ENCODE results near the gene UNK. TPM values are rescaled to one million over a fixed set of nuclear protein-coding genes. Genes with fewer than 3 reads are reported as not detected.

Gene UNK
- total and polyA plus RNA-seq, 2 of the 13 experiments (the other 11 are each of a cell fraction or from before 2014, with no cell fraction given), result 31.6 to 33.0 TPM

GRCh38 chr17:75845058-75845711, 60.6 kb downstream of the UNK start (continued):
- TF ChIP-seq, protein P1, sequence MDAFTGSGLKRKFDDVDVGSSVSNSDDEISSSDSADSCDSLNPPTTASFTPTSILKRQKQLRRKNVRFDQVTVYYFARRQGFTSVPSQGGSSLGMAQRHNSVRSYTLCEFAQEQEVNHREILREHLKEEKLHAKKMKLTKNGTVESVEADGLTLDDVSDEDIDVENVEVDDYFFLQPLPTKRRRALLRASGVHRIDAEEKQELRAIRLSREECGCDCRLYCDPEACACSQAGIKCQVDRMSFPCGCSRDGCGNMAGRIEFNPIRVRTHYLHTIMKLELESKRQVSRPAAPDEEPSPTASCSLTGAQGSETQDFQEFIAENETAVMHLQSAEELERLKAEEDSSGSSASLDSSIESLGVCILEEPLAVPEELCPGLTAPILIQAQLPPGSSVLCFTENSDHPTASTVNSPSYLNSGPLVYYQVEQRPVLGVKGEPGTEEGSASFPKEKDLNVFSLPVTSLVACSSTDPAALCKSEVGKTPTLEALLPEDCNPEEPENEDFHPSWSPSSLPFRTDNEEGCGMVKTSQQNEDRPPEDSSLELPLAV (CRISPR knock-in tag; conservative IDR thresholded peaks at IDR 0.05; ENCODE audit: low read depth), result no peak
- TF ChIP-seq ZBTB44 (CRISPR knock-in tag; IDR thresholded peaks at IDR 0.05) (no peak; the same call in 1 of the 2 replicates), HNRNPLL (IDR thresholded peaks at IDR 0.05; ENCODE audit: low read depth, low read length, poor library complexity, severe bottlenecking) (no peak), NFKB2 (CRISPR knock-in tag; IDR thresholded peaks at IDR 0.05; ENCODE audit: borderline replicate concordance) (peak; percentile 57; the same call in 1 of the 2 replicates), KMT2B (CRISPR knock-in tag; IDR thresholded peaks at IDR 0.05) (0 out of 2 replicates have a peak, but pooled peaks have one; percentile 29), HBP1 (CRISPR knock-in tag; IDR thresholded peaks at IDR 0.05; ENCODE audit: low read depth) (peak; percentile 70), ZNF883 (CRISPR knock-in tag; IDR thresholded peaks at IDR 0.05; ENCODE audit: not compliant biosample characterization) (no peak), SALL2 (CRISPR knock-in tag; IDR thresholded peaks at IDR 0.05) (peak; percentile 80; the same call in 1 of the 2 replicates), RCOR2 (CRISPR knock-in tag; IDR thresholded peaks at IDR 0.05) (no peak; the same call in 1 of the 2 replicates), NCOR1 (IDR thresholded peaks at IDR 0.05; ENCODE audit: borderline replicate concordance, low read length) (no peak), ZNF781 (CRISPR knock-in tag; IDR thresholded peaks at IDR 0.05; ENCODE audit: borderline replicate concordance, not compliant biosample characterization) (peak; percentile 92), HMG20B (CRISPR knock-in tag; conservative IDR thresholded peaks at IDR 0.05) (peak; percentile 70), ZNF24 (IDR thresholded peaks at IDR 0.05) (no peak), HNRNPUL1 (IDR thresholded peaks at IDR 0.05; ENCODE audit: low read depth, low read length) (no peak), SYNCRIP (IDR thresholded peaks at IDR 0.05; ENCODE audit: insufficient read depth, low read depth, low read length) (no peak), SKI (IDR thresholded peaks at IDR 0.05; ENCODE audit: partially characterized antibody) (peak; percentile 44), TBL1XR1 (IDR thresholded peaks at IDR 0.05; ENCODE audit: borderline replicate concordance, low read length, partially characterized antibody) (no peak), FOXJ3 (CRISPR knock-in tag; IDR thresholded peaks at IDR 0.05; ENCODE audit: borderline replicate concordance) (no peak), ZSCAN31 (CRISPR knock-in tag; IDR thresholded peaks at IDR 0.05; ENCODE audit: low read depth) (no peak), ARNT2 (CRISPR knock-in tag; IDR thresholded peaks at IDR 0.05; ENCODE audit: low read depth) (no peak), HNRNPH1 (optimal IDR thresholded peaks at IDR 0.05; ENCODE audit: low read depth, low read length) (peak; percentile 26)
- TF ChIP-seq, protein P2, sequence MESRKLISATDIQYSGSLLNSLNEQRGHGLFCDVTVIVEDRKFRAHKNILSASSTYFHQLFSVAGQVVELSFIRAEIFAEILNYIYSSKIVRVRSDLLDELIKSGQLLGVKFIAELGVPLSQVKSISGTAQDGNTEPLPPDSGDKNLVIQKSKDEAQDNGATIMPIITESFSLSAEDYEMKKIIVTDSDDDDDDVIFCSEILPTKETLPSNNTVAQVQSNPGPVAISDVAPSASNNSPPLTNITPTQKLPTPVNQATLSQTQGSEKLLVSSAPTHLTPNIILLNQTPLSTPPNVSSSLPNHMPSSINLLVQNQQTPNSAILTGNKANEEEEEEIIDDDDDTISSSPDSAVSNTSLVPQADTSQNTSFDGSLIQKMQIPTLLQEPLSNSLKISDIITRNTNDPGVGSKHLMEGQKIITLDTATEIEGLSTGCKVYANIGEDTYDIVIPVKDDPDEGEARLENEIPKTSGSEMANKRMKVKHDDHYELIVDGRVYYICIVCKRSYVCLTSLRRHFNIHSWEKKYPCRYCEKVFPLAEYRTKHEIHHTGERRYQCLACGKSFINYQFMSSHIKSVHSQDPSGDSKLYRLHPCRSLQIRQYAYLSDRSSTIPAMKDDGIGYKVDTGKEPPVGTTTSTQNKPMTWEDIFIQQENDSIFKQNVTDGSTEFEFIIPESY (CRISPR knock-in tag; IDR thresholded peaks at IDR 0.05), result peak; percentile 83

Data from HepG2 (cell line).